GM23338 (cell line): ENCODE results near the gene NKD1. TPM values are rescaled to one million over a fixed set of nuclear protein-coding genes. Genes with fewer than 3 reads are reported as not detected.

Source experiments
- ATAC-seq: fragments of 200-7000 bp; cut with Tn5 transposase; 3 replicates; pipeline ENCODE4 v1.9.1; 2020
- DNase-seq: peaks from one replicate; pipeline ENCODE4 v3.0.0-alpha.2; 2015; ENCODE audit warnings: low spot score
- H2AFZ ChIP-seq: fragments of 200-600 bp; sonication (generic); 2 replicates; pipeline ENCODE4 v1.8.0; 2016; ENCODE audit warnings: antibody characterized with exemption, mild to moderate bottlenecking, moderate library complexity
- H3F3A ChIP-seq: fragments of 200-600 bp; sonication (generic); replicated peaks from 2 replicates; pipeline ENCODE4 v1.8.0; 2017; ENCODE audit warnings: antibody characterized with exemption, mixed run types, low read depth
- H3K27ac ChIP-seq: fragments of 200-600 bp; sonication (generic); 2 replicates; pipeline ENCODE4 v1.6.1; 2016; ENCODE audit warnings: low read depth
- H3K27me3 ChIP-seq: fragments of 200-600 bp; sonication (generic); 2 replicates; pipeline ENCODE4 v1.8.0; 2016; ENCODE audit warnings: mild to moderate bottlenecking, mixed run types, moderate library complexity; ENCODE audit not compliant: insufficient read depth
- H3K36me3 ChIP-seq: fragments of 200-600 bp; sonication (generic); 2 replicates; pipeline ENCODE4 v1.8.0; 2016; ENCODE audit warnings: mild to moderate bottlenecking; ENCODE audit not compliant: insufficient read depth
- H3K4me1 ChIP-seq: fragments of 200-600 bp; sonication (generic); 2 replicates; pipeline ENCODE4 v1.8.0; 2016; ENCODE audit warnings: mild to moderate bottlenecking, moderate library complexity; ENCODE audit not compliant: insufficient read depth
- H3K4me2 ChIP-seq: fragments of 200-600 bp; sonication (generic); 2 replicates; pipeline ENCODE4 v1.7.1; 2017; ENCODE audit warnings: mixed run types
- H3K4me3 ChIP-seq: fragments of 200-600 bp; sonication (generic); 2 replicates; pipeline ENCODE4 v1.6.1; 2016; ENCODE audit warnings: mixed run types
- H3K79me2 ChIP-seq: fragments of 200-600 bp; sonication (generic); replicated peaks from 2 replicates; pipeline ENCODE4 v1.8.0; 2017; ENCODE audit warnings: mild to moderate bottlenecking; ENCODE audit not compliant: insufficient read depth
- H3K9me2 ChIP-seq: fragments of 200-600 bp; sonication (generic); 2 replicates; pipeline ENCODE4 v1.8.0; 2017; ENCODE audit not compliant: insufficient read depth
- H4K20me1 ChIP-seq: fragments of 200-600 bp; sonication (generic); replicated peaks from 2 replicates; pipeline ENCODE4 v1.8.0; 2017; ENCODE audit warnings: mild to moderate bottlenecking; ENCODE audit not compliant: insufficient read depth
- H3K27ac Mint-ChIP-seq: 2 replicates; pipeline ENCODE4 v1.8.0; 2020; ENCODE audit warnings: inconsistent platforms, mild to moderate bottlenecking, moderate library complexity, mixed read lengths
- H3K27me3 Mint-ChIP-seq: 3 replicates; pipeline ENCODE4 v1.8.0; 2022; ENCODE audit warnings: low read depth, mild to moderate bottlenecking, moderate library complexity, mixed read lengths, inconsistent platforms; ENCODE audit not compliant: insufficient read depth, poor library complexity
- H3K36me3 Mint-ChIP-seq: 3 replicates; pipeline ENCODE4 v1.8.0; 2021; ENCODE audit warnings: low read depth, mild to moderate bottlenecking, inconsistent platforms, moderate library complexity, mixed read lengths
- H3K4me1 Mint-ChIP-seq: 3 replicates; pipeline ENCODE4 v1.8.0; 2020; ENCODE audit warnings: mild to moderate bottlenecking, inconsistent platforms, mixed read lengths
- H3K4me3 Mint-ChIP-seq: 3 replicates; pipeline ENCODE4 v1.8.0; 2021; ENCODE audit warnings: moderate library complexity, mild to moderate bottlenecking, inconsistent platforms, mixed read lengths
- H3K9me3 Mint-ChIP-seq: 3 replicates; pipeline ENCODE4 v1.8.0; 2020; ENCODE audit warnings: moderate library complexity, mild to moderate bottlenecking, inconsistent platforms, mixed read lengths
- ETS1 ChIP-seq: IDR thresholded peaks from 2 replicates; pipeline ENCODE4 v1.6.1; 2016; ENCODE audit warnings: antibody characterized with exemption
- EZH2phosphoT487 ChIP-seq: fragments of 200-600 bp; sonication (generic); IDR thresholded peaks from one replicate; pipeline ENCODE4 v1.8.1; 2018; ENCODE audit warnings: antibody characterized with exemption; ENCODE audit not compliant: unreplicated experiment
- ZNF462 ChIP-seq: fragments of 250-450 bp; sonication (Bioruptor Pico); IDR thresholded peaks from 2 replicates; pipeline ENCODE4 v1.5.0; 2020; ENCODE audit warnings: mild to moderate bottlenecking, moderate library complexity
- polyA plus RNA-seq: library from polyadenylated mRNA; unstranded; fragments of >200 nt; fragmentation: Nextera tagmentation; extraction: Ambion mirVana; gene quantifications from 2 replicates; pipeline ENCODE4 v1.2.1, GENCODE V29; 2016
- total RNA-seq: library from RNA; depleted of rRNA; stranded (reverse); fragments of >200 nt; shearing (Covaris generic); gene quantifications from 2 replicates; pipeline ENCODE4 v1.2.3, GENCODE V29; 2014

NKD1 gene
- total and polyA plus RNA-seq, 2 experiments from 2014 or later: 2.1 to 2.3 TPM

- TF ChIP-seq ZNF462 (CRISPR knock-in tag) (no peak), EZH2phosphoT487 (no peak)
These were observed 7.5 kb upstream of the NKD1 start (continued) for GRCh38 chr16:50540711-50541007.

- H3K9me2 ChIP-seq: no peaks in the 10 kb centered on the region
- H3K27me3 ChIP-seq: peaks cover 19% of the 10 kb centered on the region
- no peak overlapping the region for H3K4me3 ChIP-seq
- 0 out of 2 replicates have a peak, but pooled peaks cover 4% of the 10 kb centered on the region for H3K4me1 ChIP-seq
- Mint-ChIP-seq H3K9me3 (peaks cover 2% of the 10 kb centered on the region; the same call in 1 of the 3 replicates), H3K27me3 (peaks cover 17% of the 10 kb centered on the region), H3K4me1 (peaks cover 28% of the 10 kb centered on the region), H3K4me3 (no peak overlapping the region), H3K27ac (no peak overlapping the region), H3K36me3 (no peaks in the 10 kb centered on the region)
- no peak for ATAC-seq
- TF ChIP-seq ETS1: no peak
- no peak for TF ChIP-seq EZH2phosphoT487
- no peak overlapping the region for H3K4me2 ChIP-seq
- no peak overlapping the region for H2AFZ ChIP-seq
- no peaks in the 10 kb centered on the region for H3K36me3 ChIP-seq
- DNase-seq: no peak
- no peak overlapping the region for H3K27ac ChIP-seq
- H3F3A ChIP-seq: no peaks in the 10 kb centered on the region
- no peaks in the 10 kb centered on the region for H3K79me2 ChIP-seq
- H4K20me1 ChIP-seq: no peaks in the 10 kb centered on the region
These were observed 5.5 kb upstream of the NKD1 start for GRCh38 chr16:50542703-50543102.
